Esophagus muscularis mucosa (tissue), 4 donors: ENCODE results near the gene ADGRD2.

Source experiments
- CTCF ChIP-seq, 3 experiments: fragments of 200-600 bp in 2 of 3; fragments of 450-650 bp in 1 of 3; sonication (generic) in 2 of 3; IDR thresholded peaks; one replicate each; pipeline ENCODE4 v1.5.1; 2017 to 2019; ENCODE audit warnings: antibody characterized with exemption in 3 of 3, mild to moderate bottlenecking in 2 of 3, moderate library complexity in 1 of 3
- EP300 ChIP-seq: sonication (generic); formaldehyde crosslinking; IDR thresholded peaks from one replicate; pipeline ENCODE4 v1.6.1; 2017; ENCODE audit warnings: antibody characterized with exemption
- POLR2AphosphoS5 ChIP-seq, 2 donors: sonication (generic); formaldehyde crosslinking; IDR thresholded peaks; one replicate each; pipeline ENCODE4 v1.6.1; 2017; ENCODE audit warnings: antibody characterized with exemption in 2 of 2

DNA sequence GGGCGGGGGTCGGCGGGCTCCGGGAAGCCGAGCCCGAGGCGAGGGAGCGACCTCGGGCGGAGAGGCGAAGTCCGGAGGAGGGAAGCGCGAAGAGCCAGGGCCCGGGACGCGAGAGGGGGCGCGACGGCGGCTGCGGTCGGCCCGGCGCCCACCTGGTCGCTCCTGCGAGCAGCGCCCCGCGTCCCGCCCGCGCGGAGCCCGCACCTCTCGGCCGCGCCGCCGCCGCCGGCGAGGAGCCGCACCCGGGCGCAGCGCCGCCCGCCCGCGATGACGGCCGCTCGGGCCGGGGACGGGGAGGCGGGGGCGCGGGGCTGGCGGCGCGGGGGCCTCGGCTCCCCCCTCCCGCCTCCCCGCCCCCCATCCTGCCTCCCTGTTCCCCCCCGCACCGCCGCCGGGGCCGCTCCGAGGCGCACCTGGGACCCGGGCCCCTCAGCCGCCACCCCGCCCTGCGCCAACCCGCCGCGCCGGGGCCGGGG is 54.3 kb downstream of the ADGRD2 start:
- TF ChIP-seq POLR2AphosphoS5 (IDR thresholded peaks at IDR 0.05) = no peak
- TF ChIP-seq CTCF (IDR thresholded peaks at IDR 0.05) = no peak
- TF ChIP-seq EP300 = no peak
